T-helper 17 cell (primary cell): ENCODE data around the gene MALAT1. TPM values are rescaled to one million over a fixed set of nuclear protein-coding genes. Genes with fewer than 3 reads are reported as not detected.
A peak's percentile ranks its signal among the peaks of the same experiment; 100 is the strongest.

Experiments used
- ATAC-seq: fragments of 150-1000 bp; cut with Tn5 transposase; 2 replicates; pipeline ENCODE4 v1.10.0; 2021; ENCODE audit warnings: mild to moderate bottlenecking, moderate library complexity
- DNase-seq, 3 donors: peaks; one replicate each; pipeline versions ENCODE4 v3.0.0 to v3.0.0-alpha.2; 2020 to 2021
- H3K9me3 ChIP-seq: one replicate; pipeline ENCODE4 v1.7.0; 2013; ENCODE audit warnings: low read length, mild to moderate bottlenecking; ENCODE audit not compliant: control insufficient read depth, poor library complexity, severe bottlenecking
- H3K27ac Mint-ChIP-seq: one replicate; pipeline ENCODE4 v1.8.0; 2022; ENCODE audit warnings: mild to moderate bottlenecking, moderate library complexity, mixed read lengths
- H3K27me3 Mint-ChIP-seq: one replicate; pipeline ENCODE4 v1.8.0; 2022; ENCODE audit warnings: mixed read lengths
- H3K36me3 Mint-ChIP-seq: one replicate; pipeline ENCODE4 v1.8.0; 2022; ENCODE audit warnings: low read depth, mixed read lengths
- H3K4me1 Mint-ChIP-seq: one replicate; pipeline ENCODE4 v1.8.0; 2022; ENCODE audit warnings: mild to moderate bottlenecking, mixed read lengths
- H3K4me3 Mint-ChIP-seq: one replicate; pipeline ENCODE4 v1.8.0; 2022; ENCODE audit warnings: mild to moderate bottlenecking, moderate library complexity, mixed read lengths
- total RNA-seq, 4 donors: library from RNA in 2 of 4; stranded (reverse) in 2 of 4; gene quantifications; one replicate each; pipeline ENCODE4 v1.2.3 and lab custom pipeline; 2022 to 2026

Gene MALAT1
- total RNA-seq, 2 donors from 2014 or later = 25,853 to 29,025 TPM

DNA sequence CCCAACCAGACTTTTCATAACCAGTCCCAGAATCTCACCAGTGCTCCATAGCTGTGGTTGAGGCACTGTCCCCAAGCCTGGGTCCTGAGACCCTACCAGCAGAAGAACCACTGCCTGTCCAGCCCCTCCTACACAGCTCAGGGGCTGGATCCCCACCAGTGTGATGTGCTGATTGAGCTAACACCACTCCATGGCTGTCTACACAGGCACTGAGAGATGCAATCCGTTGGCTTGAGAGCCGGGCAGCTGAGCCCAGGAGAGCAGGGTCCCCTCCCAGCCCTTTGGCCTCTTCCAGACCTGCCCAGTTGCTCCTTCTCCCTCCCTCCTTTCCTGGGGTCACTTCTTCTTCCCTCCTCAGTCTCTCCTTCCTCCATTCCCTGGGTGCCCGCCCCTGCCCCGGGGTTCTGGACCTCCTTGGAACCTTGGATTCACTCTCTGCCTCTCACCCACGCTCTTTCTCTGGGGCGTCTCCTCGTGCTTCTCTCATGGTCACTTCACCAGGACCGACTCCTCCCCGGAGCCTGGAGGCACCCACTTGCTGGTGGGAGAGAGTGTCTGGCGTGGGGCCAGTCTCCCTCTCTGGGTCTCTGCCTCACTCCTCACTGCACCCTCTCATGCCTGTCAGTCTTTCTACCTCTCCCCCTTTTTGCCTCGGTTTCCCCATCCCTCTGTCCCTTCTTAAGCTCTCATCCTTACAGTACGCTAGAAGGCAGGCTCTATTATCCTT, 25.3 kb downstream of the MALAT1 start:
- DNase-seq = no peak
- Mint-ChIP-seq H3K4me1 (peaks cover 40% of the 10 kb centered on the region), H3K36me3 (no peaks in the 10 kb centered on the region)

GRCh38 chr11:65524741-65525545, 26.1 kb downstream of the MALAT1 start, which contains the start of gene SCYL1:
Gene SCYL1 (plus strand): TSS chr11:65525083. CDS start chr11:65525154, 71 bp downstream.
- Mint-ChIP-seq H3K4me3 (peak within 1 kb of the TSS; percentile 91), H3K36me3 (no peaks in the 10 kb centered on the region), H3K27me3 (no peaks in the 10 kb centered on the region), H3K4me1 (peaks cover 43% of the 10 kb centered on the region), H3K27ac (peak within 1 kb of the TSS; percentile 91)
- ATAC-seq (peak; percentile 88), DNase-seq (peak; percentile 75 to 83 (median 80))
- no peaks in the 10 kb centered on the region for H3K9me3 ChIP-seq

More for the DNA sequence above, 25.3 kb downstream of the MALAT1 start:
- peak; percentile 13 for ATAC-seq
- H3K4me3 Mint-ChIP-seq = peak overlapping the region; percentile 85
- peak overlapping the region; percentile 91 for H3K27ac Mint-ChIP-seq
- H3K27me3 Mint-ChIP-seq = no peaks in the 10 kb centered on the region
- H3K9me3 ChIP-seq = no peaks in the 10 kb centered on the region

DNA sequence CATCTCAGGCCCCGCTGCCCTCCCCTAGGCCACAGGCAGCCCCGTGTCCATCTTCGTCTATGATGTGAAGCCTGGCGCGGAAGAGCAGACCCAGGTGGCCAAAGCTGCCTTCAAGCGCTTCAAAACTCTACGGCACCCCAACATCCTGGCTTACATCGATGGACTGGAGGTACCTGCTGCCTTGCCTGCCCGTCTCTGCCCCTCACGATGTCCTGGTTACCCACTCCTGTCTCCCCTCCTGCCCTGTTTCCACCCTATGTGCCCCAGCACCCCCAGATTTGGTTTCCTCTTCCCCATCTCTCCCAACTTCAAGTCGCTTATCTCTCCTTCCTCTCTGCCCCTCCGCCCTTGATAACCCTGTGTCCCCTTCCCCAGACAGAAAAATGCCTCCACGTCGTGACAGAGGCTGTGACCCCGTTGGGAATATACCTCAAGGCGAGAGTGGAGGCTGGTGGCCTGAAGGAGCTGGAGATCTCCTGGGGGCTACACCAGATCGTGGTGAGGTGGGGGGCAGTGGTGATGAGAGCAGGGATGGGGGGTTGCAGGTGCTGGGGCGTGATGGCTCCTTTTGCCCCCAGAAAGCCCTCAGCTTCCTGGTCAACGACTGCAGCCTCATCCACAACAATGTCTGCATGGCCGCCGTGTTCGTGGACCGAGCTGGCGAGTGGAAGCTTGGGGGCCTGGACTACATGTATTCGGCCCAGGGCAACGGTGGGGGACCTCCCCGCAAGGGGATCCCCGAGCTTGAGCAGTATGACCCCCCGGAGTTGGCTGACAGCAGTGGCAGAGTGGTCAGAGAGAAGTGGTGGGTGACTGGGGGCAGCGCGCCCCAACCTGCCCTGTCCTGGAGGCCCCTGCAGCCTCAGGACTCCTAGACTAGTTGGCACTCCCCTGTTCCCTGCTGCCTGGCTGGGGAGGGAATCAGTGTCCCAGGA, 27.0 kb downstream of the MALAT1 start:
- peak; percentile 15 for ATAC-seq
- Mint-ChIP-seq H3K27me3 (no peaks in the 10 kb centered on the region), H3K27ac (peak overlapping the region; percentile 37), H3K4me1 (peaks cover 46% of the 10 kb centered on the region), H3K4me3 (peak overlapping the region; percentile 91), H3K36me3 (no peaks in the 10 kb centered on the region)
- no peaks in the 10 kb centered on the region for H3K9me3 ChIP-seq
- no peak for DNase-seq

GRCh38 chr11:65526744-65527143, 27.9 kb downstream of the MALAT1 start:
- ATAC-seq (no peak), DNase-seq (no peak)
- no peaks in the 10 kb centered on the region for H3K9me3 ChIP-seq
- Mint-ChIP-seq H3K4me1 (peaks cover 45% of the 10 kb centered on the region), H3K27me3 (no peaks in the 10 kb centered on the region), H3K27ac (no peak overlapping the region), H3K4me3 (peak overlapping the region; percentile 74), H3K36me3 (no peaks in the 10 kb centered on the region)

DNA sequence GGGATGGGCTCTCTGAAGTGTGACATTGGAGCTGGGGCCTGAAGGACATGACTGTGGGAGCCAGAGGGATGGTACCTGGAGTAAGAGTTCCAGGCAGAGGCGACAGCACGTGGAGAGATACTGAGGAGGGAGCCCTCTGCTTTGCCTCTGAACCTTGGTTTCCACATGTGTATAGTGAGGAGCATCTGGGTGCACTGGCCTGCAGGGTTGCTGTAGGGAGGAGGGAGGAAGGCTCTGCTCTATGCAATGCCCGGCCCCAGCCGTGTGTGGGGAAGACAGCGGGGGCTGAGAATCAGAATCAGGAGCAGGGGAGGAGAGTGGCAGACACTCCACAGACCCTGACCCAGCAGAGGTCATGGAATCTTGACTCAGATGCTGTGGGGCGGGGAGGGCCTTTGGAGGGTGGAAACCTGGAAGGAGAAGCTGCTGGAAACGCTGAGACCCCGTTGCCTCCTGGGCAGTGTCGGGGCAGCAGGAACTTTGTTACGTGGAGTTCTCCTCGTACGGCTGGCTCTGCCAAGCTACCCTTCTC, 30.0 kb downstream of the MALAT1 start:
- Mint-ChIP-seq H3K27me3 (no peaks in the 10 kb centered on the region), H3K4me3 (no peak overlapping the region), H3K36me3 (no peaks in the 10 kb centered on the region), H3K4me1 (peaks cover 27% of the 10 kb centered on the region), H3K27ac (no peak overlapping the region)
- no peaks in the 10 kb centered on the region for H3K9me3 ChIP-seq
- ATAC-seq = no peak
- no peak for DNase-seq

GRCh38 chr11:65529475-65530156, 30.8 kb downstream of the MALAT1 start:
- H3K9me3 ChIP-seq = no peaks in the 10 kb centered on the region
- Mint-ChIP-seq H3K27me3 (no peaks in the 10 kb centered on the region), H3K27ac (peak overlapping the region; percentile 4), H3K4me1 (peaks cover 24% of the 10 kb centered on the region), H3K36me3 (peaks cover 3% of the 10 kb centered on the region), H3K4me3 (no peak overlapping the region)
- DNase-seq = no peak
- no peak for ATAC-seq

DNA sequence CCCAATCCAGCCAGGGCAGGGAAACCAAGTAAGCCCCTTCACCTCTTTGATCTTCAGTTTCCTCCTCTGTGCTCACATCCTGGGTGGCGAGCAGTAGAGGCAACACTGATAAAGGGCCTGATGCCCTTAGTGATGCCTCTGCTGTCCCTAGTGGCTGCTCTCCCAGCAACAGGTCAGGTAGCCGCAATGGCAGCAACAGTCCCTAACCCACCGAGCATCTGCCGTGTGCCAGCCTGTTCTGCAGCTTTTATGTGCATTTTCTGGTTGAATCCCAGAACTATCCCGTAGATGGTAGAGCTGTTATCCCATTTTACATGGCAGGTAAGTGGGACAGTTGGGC, 31.3 kb downstream of the MALAT1 start:
- ATAC-seq = peak; percentile 72
- no peak overlapping the region for H3K4me3 Mint-ChIP-seq
- peaks cover 3% of the 10 kb centered on the region for H3K36me3 Mint-ChIP-seq

DNA sequence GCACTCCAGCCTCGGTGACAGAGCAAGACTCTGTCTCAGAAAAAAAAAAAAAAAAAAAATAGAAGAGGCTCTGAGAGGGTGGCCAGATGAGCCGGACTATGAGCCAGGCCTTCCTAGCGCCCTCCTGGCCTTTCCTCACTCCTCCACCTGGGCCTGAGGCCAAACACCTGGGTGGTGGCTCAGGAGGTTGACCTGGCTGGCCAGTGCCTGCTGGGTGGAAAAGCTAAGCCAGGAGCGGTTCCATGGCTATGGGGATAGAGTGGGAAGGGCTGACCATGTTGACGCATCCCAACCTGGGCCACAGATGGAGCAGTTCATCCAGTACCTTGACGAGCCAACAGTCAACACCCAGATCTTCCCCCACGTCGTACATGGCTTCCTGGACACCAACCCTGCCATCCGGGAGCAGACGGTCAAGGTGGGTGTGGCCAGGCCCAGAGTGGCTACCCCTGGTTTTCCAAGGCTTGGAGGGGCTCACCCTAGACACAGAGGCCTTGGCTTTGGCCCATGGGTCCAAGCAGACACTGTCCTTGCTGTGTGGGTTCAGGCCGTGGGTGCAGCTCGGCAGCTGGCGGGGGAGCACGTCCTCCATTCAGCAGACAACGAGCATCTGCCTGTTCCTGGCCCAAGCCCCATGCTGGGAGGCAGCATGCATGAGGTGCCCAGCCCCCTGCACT, 33.7 kb downstream of the MALAT1 start:
- peaks cover 22% of the 10 kb centered on the region for H3K4me1 Mint-ChIP-seq
- no peak overlapping the region for H3K4me3 Mint-ChIP-seq
- no peak overlapping the region for H3K27ac Mint-ChIP-seq

More for the DNA sequence above, 31.3 kb downstream of the MALAT1 start:
- H3K9me3 ChIP-seq = no peaks in the 10 kb centered on the region
- no peaks in the 10 kb centered on the region for H3K27me3 Mint-ChIP-seq
- H3K27ac Mint-ChIP-seq = peak overlapping the region; percentile 4
- DNase-seq = no peak
- H3K4me1 Mint-ChIP-seq = peaks cover 27% of the 10 kb centered on the region

GRCh38 chr11:65535102-65535501, 36.3 kb downstream of the MALAT1 start:
- Mint-ChIP-seq H3K4me3 (no peak overlapping the region), H3K27ac (no peak overlapping the region), H3K27me3 (no peaks in the 10 kb centered on the region), H3K36me3 (peaks cover 3% of the 10 kb centered on the region), H3K4me1 (peaks cover 13% of the 10 kb centered on the region)
- no peaks in the 10 kb centered on the region for H3K9me3 ChIP-seq
- ATAC-seq = no peak
- no peak for DNase-seq

More for the DNA sequence above, 33.7 kb downstream of the MALAT1 start:
- Mint-ChIP-seq H3K27me3 (no peaks in the 10 kb centered on the region), H3K36me3 (peaks cover 3% of the 10 kb centered on the region)
- ATAC-seq = no peak
- DNase-seq = no peak
- H3K9me3 ChIP-seq = no peaks in the 10 kb centered on the region

DNA sequence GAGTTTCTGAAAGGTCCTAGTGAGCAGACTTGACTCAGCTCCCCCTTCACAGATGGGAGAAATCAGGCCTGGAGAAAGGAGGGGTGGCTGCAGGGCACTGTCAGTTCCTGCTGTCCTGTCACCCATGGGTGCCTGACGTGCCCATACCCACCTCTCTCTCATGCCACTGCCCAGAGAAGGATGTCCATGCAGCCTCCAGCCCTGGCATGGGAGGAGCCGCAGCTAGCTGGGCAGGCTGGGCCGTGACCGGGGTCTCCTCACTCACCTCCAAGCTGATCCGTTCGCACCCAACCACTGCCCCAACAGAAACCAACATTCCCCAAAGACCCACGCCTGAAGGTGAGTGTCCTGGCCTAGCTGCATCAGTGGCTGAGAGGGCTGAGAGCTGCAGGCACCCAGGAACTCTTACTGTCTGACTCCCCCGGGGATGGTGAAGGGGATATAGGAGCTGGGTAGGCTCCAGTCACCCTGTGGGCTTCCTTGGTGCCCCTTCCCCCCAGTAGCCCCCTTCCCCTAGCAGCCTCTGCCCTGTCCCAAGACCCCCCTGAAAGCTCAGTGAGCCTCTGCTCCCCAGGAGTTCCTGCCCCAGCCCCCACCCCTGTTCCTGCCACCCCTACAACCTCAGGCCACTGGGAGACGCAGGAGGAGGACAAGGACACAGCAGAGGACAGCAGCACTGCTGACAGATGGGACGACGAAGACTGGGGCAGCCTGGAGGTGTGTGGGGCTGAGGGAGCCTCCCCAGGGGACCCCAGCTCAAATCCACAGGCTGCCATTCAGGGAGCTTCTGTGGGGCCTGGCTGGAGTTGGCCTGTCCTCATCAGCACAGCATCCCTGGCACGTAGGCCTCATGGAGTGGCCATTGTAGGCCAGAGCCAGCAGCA, 37.8 kb downstream of the MALAT1 start:
- ATAC-seq = no peak
- Mint-ChIP-seq H3K27me3 (no peaks in the 10 kb centered on the region), H3K36me3 (peaks cover 3% of the 10 kb centered on the region), H3K4me3 (no peak overlapping the region), H3K27ac (peak overlapping the region; percentile 53), H3K4me1 (peaks cover 14% of the 10 kb centered on the region)
- no peak for DNase-seq
- H3K9me3 ChIP-seq = no peaks in the 10 kb centered on the region

DNA sequence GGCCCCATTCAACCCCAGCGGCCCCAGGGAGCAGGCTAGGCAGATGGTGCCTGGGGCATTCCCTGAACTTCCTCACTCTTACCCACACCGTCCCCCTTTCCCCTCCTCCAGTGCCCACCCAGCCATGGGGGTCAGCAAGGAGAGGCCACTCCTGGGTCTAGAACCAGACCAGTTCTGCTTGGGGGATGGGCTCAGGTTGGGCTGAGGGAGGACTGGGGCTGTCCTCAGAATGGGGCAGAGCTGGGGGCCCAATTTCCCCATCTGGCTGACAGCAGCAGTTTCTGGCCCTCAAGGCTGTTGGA, 38.4 kb downstream of the MALAT1 start:
- H3K27ac Mint-ChIP-seq = peak overlapping the region; percentile 29

More for the DNA sequence above, 38.4 kb downstream of the MALAT1 start:
- peaks cover 15% of the 10 kb centered on the region for H3K4me1 Mint-ChIP-seq
- H3K36me3 Mint-ChIP-seq = peaks cover 3% of the 10 kb centered on the region
- DNase-seq (no peak), ATAC-seq (no peak)
- H3K4me3 Mint-ChIP-seq = no peak overlapping the region
- no peaks in the 10 kb centered on the region for H3K27me3 Mint-ChIP-seq
- H3K9me3 ChIP-seq = no peaks in the 10 kb centered on the region
